ENCODE results near the gene CETN3. TPM values are rescaled to one million over a fixed set of nuclear protein-coding genes. Genes with fewer than 3 reads are reported as not detected.

CETN3 gene
- total RNA-seq, 1 experiment from 2014 or later = 38.5 TPM

DNA sequence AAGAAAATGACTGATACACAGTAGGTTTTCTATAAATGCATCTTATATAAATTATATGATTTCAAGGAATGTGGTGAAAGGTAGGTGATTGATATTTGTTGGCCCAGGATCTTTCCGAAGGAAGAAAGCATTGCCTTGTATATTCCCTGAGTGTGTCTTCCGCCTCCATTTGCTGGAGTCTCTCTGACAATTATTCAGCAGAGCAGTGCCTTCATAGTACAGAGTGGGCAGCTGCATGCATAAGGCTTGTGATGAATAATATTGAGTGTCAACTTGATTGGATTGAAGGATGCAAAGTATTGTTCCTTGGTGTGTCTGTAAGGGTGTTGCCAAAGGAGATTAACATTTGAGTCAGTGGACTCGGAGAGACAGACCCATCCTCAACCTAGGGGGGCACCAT lies 58.5 kb downstream of the CETN3 start:
- ChIA-PET POLR2A (no interaction called here), CTCF (no interaction called here)
- no peaks in the 10 kb centered on the region for H3K27me3 ChIP-seq (replicated peaks; ENCODE audit: control insufficient read depth, insufficient read depth, low read length)
- 0 out of 2 replicates have a peak, but pooled peaks cover 6% of the 10 kb centered on the region for H3K4me1 ChIP-seq
- BruUV-seq (replicated peaks) = no TSS peak
- intact Hi-C loops (cut with micrococcal nuclease; ENCODE audit: unreplicated experiment) = no loop called here
- TF ChIP-seq, protein P1, sequence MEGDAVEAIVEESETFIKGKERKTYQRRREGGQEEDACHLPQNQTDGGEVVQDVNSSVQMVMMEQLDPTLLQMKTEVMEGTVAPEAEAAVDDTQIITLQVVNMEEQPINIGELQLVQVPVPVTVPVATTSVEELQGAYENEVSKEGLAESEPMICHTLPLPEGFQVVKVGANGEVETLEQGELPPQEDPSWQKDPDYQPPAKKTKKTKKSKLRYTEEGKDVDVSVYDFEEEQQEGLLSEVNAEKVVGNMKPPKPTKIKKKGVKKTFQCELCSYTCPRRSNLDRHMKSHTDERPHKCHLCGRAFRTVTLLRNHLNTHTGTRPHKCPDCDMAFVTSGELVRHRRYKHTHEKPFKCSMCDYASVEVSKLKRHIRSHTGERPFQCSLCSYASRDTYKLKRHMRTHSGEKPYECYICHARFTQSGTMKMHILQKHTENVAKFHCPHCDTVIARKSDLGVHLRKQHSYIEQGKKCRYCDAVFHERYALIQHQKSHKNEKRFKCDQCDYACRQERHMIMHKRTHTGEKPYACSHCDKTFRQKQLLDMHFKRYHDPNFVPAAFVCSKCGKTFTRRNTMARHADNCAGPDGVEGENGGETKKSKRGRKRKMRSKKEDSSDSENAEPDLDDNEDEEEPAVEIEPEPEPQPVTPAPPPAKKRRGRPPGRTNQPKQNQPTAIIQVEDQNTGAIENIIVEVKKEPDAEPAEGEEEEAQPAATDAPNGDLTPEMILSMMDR (IDR thresholded peaks at IDR 0.05; ENCODE audit: insufficient read depth in 1 of 2, low read depth in 1 of 2, low read length in 1 of 2, severe bottlenecking in 1 of 2, unreplicated experiment in 1 of 2) = no peak
- no peaks in the 10 kb centered on the region for H3K4me1 Mint-ChIP-seq (ENCODE audit: low read depth, unreplicated experiment)
- H3K4me3 ChIP-seq (ENCODE audit: low read depth, low read length) = no peak overlapping the region
- no peaks in the 10 kb centered on the region for H3K9me3 Mint-ChIP-seq (ENCODE audit: unreplicated experiment)
- no peaks in the 10 kb centered on the region for H3K9me3 ChIP-seq
- H3K4me3 Mint-ChIP-seq (ENCODE audit: unreplicated experiment) = no peak overlapping the region
- no peaks in the 10 kb centered on the region for H3K36me3 Mint-ChIP-seq (ENCODE audit: insufficient read depth, unreplicated experiment)
- no peaks in the 10 kb centered on the region for H3K27me3 Mint-ChIP-seq (ENCODE audit: insufficient read depth, unreplicated experiment)
- no peak overlapping the region for H3K27ac Mint-ChIP-seq (ENCODE audit: unreplicated experiment)
- H3K36me3 ChIP-seq (ENCODE audit: control insufficient read depth, insufficient read depth, low read length) = no peaks in the 10 kb centered on the region
- no peak for DNase-seq

DNA sequence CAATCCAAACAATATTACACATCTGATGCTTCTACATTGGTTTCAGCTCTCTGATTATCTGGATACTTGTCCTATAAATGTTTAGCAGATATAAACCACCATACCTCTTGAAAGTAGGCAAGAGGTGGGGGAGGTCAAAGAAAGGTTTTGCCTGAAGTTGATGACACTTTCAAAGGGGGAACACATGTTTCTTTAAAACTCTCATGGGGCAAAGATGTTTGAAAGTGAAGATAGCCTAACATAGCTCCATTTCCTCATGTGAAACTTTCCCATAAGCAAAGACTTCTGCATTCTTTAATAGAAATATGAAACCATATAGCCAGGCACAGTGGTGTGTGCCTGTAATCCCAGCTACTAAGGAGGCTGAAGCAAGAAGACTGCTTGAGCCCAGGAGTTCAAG lies 62.1 kb downstream of the CETN3 start:
- DNase-seq = no peak
- intact Hi-C loops (cut with micrococcal nuclease; ENCODE audit: unreplicated experiment) = no loop called here
- H3K4me1 Mint-ChIP-seq (ENCODE audit: low read depth, unreplicated experiment) = peaks cover 16% of the 10 kb centered on the region
- 0 out of 2 replicates have a peak, but pooled peaks cover 7% of the 10 kb centered on the region for H3K4me1 ChIP-seq
- TF ChIP-seq, protein P1 (IDR thresholded peaks at IDR 0.05; ENCODE audit: insufficient read depth in 1 of 2, low read depth in 1 of 2, low read length in 1 of 2, severe bottlenecking in 1 of 2, unreplicated experiment in 1 of 2) = no peak
- H3K27me3 Mint-ChIP-seq (ENCODE audit: insufficient read depth, unreplicated experiment) = no peaks in the 10 kb centered on the region
- no peak overlapping the region for H3K27ac Mint-ChIP-seq (ENCODE audit: unreplicated experiment)
- H3K27me3 ChIP-seq (replicated peaks; ENCODE audit: control insufficient read depth, insufficient read depth, low read length) = no peaks in the 10 kb centered on the region
- H3K9me3 Mint-ChIP-seq (ENCODE audit: unreplicated experiment) = no peaks in the 10 kb centered on the region
- BruUV-seq (replicated peaks) = no TSS peak
- POLR2A ChIA-PET = no interaction called here
- no peaks in the 10 kb centered on the region for H3K36me3 ChIP-seq (ENCODE audit: control insufficient read depth, insufficient read depth, low read length)
- no peak overlapping the region for H3K4me3 ChIP-seq (ENCODE audit: low read depth, low read length)
- H3K4me3 Mint-ChIP-seq (ENCODE audit: unreplicated experiment) = no peak overlapping the region
- H3K9me3 ChIP-seq = no peaks in the 10 kb centered on the region
- CTCF ChIA-PET = no interaction called here
- no peaks in the 10 kb centered on the region for H3K36me3 Mint-ChIP-seq (ENCODE audit: insufficient read depth, unreplicated experiment)

DNA sequence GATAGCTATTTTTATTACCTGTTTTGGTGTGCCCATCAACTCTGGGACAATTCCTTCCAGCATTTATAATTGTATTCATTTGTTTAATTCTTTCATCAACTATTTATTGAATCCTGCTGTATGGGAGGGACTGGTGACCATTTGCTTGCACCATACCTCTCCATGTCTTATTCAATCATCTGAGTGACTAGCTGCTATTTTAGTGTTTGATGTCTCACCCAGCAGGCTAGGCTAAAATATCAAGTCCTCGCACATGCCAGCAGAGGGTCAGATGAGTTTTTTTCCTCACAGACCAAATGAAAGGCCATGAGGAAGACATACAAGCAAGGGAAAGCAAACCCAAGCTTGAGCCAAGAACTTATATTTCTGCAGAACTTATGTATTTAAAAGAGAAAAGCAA lies 63.9 kb downstream of the CETN3 start:
- no peaks in the 10 kb centered on the region for H3K27me3 ChIP-seq (replicated peaks; ENCODE audit: control insufficient read depth, insufficient read depth, low read length)
- H3K27ac Mint-ChIP-seq (ENCODE audit: unreplicated experiment) = no peak overlapping the region
- H3K4me3 ChIP-seq (ENCODE audit: low read depth, low read length) = no peak overlapping the region
- no peaks in the 10 kb centered on the region; the same call in 1 of the 2 replicates for H3K36me3 ChIP-seq (ENCODE audit: control insufficient read depth, insufficient read depth, low read length)
- intact Hi-C loops (cut with micrococcal nuclease; ENCODE audit: unreplicated experiment) = no loop called here
- no peak overlapping the region for H3K4me3 Mint-ChIP-seq (ENCODE audit: unreplicated experiment)
- H3K4me1 Mint-ChIP-seq (ENCODE audit: low read depth, unreplicated experiment) = peaks cover 27% of the 10 kb centered on the region
- H3K9me3 Mint-ChIP-seq (ENCODE audit: unreplicated experiment) = peaks cover 10% of the 10 kb centered on the region
- no peaks in the 10 kb centered on the region for H3K36me3 Mint-ChIP-seq (ENCODE audit: insufficient read depth, unreplicated experiment)
- peaks cover 18% of the 10 kb centered on the region for H3K4me1 ChIP-seq
- no peak for DNase-seq
- BruUV-seq (replicated peaks) = no TSS peak
- ChIA-PET CTCF (no interaction called here), POLR2A (no interaction called here)
- TF ChIP-seq, protein P1 (IDR thresholded peaks at IDR 0.05; ENCODE audit: insufficient read depth in 1 of 2, low read depth in 1 of 2, low read length in 1 of 2, severe bottlenecking in 1 of 2, unreplicated experiment in 1 of 2) = no peak
- H3K9me3 ChIP-seq = peaks cover 4% of the 10 kb centered on the region; the same call in 1 of the 2 replicates
- H3K27me3 Mint-ChIP-seq (ENCODE audit: insufficient read depth, unreplicated experiment) = no peaks in the 10 kb centered on the region
